HG03439 (cell line): ENCODE measurements around the gene FBLIM1.

Experiments used
- ATAC-seq: cut with Tn5 transposase; IDR thresholded peaks from one replicate; pipeline ENCODE4 v1.9.1; 2021; ENCODE audit warnings: mild to moderate bottlenecking, moderate library complexity; ENCODE audit not compliant: unreplicated experiment

The FBLIM1 gene

DNA sequence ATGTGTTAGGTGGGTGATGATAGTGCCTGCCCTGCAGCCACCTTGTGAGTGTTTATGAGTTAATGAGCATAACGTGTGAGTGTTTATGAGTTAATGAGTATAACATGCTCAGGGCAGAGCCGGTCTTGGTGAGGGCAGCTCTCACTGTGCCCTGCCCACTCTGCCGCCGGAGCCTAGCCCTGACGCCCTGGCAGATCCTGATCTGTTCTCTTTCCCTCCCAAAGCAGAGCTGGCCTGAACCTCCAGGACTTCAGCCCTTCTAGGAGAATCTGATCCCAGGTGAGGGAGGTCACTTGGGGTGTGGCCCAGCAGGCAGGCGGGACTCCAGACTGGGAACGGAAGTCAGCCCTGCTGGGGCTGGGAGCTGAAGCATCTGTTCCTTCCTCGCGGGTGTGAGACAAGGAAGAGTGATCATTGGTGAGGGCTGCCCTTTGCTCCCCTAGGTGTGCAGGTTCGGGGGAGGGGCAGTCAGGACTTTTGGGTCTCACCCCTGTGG is 5.7 kb downstream of the FBLIM1 start:
- ATAC-seq = no peak

DNA sequence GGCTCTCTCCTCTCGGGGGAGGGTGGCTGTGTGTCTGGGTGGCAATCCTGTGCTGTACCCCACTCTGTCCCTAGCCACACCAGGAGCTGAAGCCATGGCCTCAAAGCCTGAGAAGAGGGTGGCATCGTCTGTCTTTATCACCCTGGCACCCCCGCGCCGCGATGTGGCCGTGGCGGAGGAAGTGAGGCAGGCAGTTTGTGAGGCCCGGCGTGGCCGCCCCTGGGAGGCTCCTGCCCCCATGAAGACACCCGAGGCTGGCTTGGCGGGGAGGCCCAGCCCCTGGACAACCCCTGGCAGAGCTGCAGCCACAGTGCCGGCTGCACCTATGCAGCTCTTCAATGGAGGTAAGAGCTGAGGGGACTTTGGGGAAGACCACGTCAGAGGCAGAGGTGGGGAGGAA is 6.3 kb downstream of the FBLIM1 start:
- ATAC-seq = no peak

DNA sequence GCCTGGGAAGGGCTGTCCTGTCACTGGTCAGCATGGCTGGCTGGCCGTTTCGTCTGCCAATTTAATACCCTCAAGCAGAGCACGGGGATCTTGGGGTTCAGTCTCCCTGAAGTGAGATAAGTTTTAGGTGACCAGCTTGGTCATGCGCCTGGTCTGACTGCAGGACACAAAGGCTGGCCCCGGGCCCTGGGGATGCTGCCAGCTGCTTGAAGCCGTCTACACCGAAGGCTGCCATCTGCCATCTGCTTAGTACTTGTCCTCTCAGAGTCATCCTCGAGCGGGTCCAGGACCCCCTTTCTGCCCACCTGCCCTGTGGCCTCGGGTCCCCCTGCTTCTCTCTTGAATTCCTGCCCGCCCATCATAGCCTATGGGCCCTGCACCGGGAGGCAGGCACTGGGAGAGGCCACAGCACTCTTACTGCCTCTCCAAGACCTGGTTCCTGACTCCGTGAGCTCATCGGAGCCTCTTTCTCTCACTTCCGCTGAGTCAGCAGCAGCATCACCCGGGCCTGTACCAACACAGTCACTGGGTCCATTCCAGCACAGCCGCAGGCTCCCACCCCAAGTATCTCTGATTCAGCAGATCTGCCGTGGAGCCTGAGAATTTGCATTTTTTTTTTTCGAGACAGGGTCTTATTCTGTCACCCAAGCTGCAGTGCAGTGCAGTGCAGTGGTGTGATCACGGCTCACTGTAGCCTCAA is 7.0 kb downstream of the FBLIM1 start:
- no peak for ATAC-seq

DNA sequence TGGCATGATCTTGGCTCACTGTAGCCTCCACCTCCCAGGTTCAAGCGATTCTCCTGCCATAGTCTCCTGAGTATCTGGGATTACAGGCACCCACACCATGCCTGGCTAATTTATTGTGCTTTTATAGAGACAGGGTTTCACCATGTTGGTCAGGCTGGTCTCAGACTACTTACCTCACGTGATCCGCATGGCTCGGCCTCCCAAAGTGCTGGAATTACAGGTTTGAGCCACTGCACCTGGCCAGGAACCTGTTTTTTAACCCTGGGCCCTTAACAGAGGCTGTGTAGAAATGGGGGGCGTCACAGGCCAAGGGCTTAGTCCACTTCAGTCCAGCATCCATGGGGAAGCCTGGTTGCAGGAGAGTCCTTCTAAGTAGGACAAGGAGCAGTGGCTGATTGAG is 9.3 kb downstream of the FBLIM1 start:
- no peak for ATAC-seq

DNA sequence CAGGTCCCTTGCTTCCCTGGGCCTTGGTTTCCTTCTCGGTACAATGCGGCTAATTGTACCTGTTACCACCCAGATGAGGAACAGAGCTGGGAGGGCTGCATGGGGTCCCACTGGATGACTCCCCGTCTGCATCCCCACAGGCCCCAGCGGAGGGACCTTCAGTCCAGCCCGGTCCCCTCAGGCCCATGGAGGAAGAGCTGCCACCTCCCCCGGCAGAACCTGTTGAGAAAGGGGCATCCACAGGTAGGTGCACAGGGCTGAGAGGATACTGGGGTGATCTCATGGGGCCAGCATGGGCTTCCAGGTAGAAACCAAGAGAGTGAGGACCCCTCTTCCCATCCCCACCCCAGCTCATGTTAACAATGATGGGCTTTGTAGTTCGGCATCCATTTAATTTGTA is 9.8 kb downstream of the FBLIM1 start:
- no peak for ATAC-seq

DNA sequence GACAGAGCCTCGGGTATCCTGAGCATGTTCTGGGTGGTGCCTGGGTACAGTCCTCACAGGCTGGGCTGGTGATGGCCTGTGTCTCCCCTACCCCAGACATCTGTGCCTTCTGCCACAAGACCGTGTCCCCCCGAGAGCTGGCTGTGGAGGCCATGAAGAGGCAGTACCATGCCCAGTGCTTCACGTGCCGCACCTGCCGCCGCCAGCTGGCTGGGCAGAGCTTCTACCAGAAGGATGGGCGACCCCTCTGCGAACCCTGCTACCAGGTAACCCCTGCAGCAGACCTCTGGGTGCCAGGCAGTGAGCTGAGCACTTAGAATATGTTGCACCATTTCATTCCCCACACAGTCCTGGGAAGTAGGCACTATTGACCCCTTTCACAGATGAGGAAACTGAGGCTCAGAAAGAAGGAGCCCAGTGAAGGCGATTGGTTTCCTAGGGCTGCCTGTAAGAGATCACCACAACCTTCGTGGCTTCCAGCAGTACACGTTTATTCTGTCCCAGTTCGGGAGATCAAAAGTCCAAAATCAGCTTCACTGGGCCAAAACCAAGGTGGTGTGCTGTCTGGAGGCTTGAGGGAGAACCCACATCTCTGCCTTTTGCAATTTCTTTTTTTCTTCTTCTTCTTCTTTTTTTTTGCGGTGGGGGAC is 11.8 kb downstream of the FBLIM1 start:
- no peak for ATAC-seq

DNA sequence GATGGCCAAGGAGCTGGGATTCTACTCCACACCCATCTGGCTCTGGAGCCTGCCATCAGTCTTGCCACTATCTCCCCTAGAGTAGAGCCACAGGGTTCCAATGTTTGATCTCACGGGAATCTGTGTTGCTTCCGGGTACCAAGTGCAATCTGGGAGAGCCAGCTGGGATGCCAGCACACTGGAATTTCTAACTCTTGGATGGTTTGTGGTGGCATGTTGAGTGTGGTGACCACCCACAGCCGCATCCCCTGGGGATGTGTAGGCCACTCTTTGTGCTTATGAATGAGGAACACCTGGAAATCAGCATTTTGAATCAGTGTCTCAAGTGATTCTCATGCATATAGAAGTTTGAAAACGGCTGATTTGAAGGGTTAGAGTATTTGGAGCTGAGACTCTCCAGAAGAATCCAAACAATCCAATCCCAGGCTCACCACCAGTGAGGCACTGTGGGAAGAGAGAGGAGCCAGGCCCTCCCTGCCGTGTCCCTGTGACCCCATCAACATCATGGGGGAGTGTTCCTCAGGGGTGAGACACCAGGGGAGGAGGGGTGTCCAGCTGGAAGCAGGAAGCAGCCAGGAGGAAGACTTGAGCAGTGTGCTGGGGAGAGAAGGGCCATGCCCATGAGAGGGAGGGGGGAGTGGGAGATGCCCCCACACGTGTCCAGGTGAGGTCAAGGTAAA is 13.4 kb downstream of the FBLIM1 start:
- no peak for ATAC-seq

DNA sequence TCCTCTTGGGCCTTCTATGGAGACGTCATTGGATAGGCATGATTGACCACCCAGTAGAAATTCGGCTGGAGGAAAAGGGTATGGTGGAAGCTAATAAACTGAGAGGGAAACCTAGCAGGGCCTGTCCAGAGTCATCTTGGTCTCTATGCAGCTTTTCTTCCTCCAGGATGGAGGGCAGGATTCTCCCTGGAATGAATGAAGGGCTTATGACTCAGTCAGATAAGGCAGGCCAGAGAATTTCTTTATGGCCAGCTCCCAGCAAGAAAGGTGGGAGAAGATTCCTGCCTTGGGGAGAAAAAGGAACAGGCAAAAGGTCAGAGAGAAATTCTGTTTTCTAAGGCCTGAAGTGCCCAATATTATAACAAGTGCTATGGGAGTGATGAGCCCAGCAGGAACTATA is 17.1 kb downstream of the FBLIM1 start:
- ATAC-seq = no peak

DNA sequence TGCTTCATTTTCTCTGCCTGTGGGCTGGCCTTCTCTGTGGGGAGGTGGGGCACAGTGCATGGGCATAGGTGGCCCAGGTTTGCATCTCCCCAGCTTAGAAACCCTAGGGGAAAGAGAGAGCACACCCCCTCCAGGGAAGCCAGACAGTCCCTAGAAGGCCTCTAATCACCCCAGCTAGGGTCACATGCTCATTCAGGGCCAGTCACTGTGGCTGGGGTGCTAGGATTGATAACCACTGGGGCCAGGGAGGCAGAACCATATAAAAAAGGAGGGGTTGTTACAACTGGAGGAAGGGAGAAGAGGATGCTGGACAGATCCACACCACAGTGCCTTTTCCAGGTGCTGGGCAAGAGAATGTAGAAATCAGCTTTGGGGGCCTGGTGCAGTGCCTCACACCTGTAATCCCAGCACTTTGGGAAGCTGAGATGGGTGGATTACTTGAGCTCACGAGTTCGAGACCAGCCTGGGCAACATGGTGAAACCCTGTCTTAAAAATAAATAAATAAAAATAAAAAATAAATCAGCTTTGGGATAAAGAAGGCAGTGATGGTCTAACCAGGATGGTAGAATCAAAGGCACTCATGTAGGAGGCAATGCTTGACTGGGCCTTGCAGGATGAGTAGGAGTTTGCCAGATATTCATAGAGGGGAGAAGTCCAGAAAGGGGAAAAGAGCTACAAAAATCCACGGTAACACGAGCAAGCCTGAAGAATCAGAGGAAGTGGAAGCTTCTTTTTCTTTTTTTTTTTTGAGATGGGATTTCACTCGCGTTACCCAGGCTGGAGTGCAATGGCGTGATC is 19.5 kb downstream of the FBLIM1 start:
- no peak for ATAC-seq

DNA sequence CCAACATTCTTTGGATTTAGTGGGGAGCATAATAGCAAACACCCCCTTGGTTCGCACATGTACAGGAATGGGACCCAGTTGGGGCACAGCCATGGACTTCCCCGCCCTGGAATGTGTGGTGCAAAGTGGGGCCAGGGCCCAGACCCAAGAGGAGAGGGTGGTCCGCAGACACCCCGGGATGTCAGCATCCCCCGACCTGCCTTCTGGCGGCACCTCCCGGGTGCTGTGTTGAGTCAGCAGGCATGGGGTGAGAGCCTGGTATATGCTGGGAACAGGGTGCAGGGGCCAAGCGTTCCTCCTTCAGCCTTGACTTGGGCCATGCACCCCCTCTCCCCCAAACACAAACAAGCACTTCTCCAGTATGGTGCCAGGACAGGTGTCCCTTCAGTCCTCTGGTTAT is 27.1 kb downstream of the FBLIM1 start:
- no peak for ATAC-seq

DNA sequence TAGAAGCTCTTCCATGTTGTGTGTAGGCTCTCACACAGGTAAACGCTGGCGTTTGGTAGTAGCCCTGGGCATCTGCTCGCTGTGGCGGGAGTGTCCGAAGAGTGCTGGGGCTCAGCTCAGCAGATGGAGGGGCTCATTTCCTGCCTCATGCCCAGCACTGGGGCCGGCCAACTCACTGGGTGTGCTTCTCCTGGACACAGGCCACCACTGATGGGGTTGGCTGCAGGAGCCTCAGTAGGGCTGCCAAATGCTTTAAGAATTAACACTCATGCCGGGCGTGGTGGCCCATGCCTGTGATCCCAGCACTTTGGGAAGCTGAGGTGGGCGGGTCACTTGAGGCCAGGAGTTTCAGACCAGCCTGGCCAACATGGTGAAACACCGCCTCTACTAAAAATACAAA is 28.0 kb downstream of the FBLIM1 start:
- no peak for ATAC-seq

DNA sequence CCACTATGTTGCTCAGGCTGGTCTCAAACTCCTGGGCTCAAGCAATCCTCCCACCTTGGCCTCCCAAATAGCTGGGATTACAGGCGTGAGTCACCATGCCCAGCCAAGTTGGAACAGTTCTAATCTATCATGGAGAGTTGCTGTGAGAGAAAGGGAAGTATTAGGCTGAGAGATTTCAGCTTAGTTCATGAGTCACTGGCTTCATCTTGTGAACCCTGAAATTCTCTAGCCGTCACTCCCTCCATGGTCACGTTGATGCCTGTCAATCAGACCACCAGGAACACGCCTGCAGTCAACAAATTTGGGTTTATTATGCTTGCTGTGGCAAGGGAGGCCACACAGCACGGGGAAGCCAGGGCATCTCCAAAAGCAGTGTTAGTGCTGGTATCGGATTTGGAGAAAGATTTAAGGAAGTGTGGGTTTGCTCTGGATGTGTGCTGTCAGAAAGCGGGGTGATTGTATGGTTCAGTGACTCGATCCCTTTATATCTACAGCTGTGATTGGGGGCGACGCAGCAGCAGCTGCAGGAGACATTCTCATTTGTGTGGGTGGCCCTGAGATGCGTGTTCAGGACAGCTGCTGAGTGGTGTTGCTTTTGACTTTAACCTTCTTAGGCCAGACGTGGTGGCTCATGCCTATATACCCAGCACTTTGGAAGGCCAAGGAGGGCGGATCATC is 30.2 kb downstream of the FBLIM1 start:
- ATAC-seq = no peak

DNA sequence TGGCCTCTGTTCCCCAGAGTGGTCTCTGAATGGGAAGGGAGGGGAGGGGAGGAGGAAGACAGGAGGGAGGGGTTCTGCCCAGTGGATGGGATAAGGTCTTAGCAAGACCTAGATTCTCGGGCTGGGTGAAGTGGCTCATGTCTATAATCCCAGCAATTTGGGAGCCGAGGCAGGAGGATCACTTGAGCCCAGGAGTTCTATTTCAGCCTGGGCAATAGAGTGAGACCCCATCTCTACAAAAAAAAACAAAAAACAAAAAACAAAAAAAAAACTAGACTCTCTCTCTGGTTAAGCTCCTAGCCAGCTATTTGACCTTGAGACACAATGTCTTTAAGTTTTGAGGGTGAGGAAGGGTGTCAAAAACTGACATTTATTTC is 37.5 kb downstream of the FBLIM1 start:
- ATAC-seq = no peak

DNA sequence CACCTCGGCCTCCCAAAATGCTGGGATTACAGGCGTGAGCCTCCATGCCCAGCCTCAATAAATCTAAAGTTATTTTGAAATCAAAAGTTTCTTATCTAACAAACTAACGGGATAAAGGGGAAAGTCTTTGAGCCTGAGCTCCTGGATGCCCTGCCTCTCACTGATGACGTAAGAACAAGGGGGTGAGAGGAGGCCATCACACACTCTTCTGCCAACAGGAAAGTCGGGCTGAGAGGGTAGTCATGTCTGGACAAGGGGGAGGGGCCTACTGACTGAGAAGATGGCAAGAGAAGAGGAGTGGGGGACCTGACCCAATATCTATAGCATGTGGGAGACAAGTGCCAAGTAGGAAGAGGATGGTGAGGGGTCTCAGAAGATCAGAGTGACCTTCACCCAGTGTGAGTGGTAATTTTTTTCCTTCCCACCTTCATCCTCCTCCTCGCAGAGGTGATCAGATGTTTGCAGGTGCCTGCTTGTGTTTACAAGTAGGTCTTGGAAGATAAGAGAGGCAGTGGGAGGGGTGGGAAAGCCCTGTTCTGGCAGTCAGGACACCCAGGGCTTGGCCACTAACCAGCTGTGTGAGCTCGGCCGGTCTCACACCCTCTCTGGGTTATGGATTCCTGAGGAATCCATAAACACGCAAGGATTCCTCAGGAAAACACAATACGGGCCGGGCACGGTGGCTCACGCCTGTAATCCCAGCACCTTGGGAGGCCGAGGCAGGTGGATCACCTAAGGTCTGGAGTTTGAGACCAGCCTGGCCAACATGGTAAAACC is 39.2 kb downstream of the FBLIM1 start:
- ATAC-seq = no peak

DNA sequence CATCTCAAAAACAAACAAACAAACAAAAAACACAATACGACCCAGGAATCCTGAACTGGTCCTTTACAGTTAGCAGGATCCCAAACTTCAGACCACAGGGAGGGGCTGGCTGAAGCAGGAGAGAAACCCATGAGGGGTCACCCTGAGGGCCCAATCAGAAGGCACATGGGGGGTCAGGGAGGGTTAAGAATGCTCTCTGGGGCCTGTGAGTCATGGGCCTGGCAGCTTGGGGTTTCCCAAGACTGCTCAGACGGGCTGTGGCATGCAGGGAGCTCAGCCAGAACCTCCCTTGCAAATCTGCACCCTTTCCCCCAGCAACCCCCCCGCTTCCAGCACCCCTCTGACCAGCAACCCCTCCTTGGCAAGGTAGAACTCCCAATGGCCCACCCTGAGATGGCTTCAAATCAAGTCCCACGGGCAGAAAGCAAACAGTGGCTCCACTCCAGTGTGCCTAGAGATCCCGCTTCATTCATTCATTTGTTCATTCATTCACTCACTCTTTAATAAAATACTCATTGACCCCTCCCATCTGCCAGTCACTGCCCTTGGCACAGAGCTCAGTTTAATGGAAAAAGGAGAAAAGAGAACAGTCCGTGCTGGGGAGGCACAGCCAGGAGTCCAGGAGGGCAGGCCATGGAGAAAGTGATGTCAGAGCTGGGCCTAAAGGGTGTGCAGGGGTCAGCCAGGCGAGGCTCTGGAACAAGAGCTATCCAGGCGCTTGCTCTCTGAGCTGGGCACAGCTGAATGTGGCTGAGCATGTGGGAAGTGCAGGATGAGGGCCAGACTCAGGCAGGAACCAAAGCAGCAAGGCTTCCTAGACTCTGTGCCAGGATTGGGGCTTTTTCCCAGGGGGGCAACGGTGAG is 40.6 kb downstream of the FBLIM1 start:
- no peak for ATAC-seq

DNA sequence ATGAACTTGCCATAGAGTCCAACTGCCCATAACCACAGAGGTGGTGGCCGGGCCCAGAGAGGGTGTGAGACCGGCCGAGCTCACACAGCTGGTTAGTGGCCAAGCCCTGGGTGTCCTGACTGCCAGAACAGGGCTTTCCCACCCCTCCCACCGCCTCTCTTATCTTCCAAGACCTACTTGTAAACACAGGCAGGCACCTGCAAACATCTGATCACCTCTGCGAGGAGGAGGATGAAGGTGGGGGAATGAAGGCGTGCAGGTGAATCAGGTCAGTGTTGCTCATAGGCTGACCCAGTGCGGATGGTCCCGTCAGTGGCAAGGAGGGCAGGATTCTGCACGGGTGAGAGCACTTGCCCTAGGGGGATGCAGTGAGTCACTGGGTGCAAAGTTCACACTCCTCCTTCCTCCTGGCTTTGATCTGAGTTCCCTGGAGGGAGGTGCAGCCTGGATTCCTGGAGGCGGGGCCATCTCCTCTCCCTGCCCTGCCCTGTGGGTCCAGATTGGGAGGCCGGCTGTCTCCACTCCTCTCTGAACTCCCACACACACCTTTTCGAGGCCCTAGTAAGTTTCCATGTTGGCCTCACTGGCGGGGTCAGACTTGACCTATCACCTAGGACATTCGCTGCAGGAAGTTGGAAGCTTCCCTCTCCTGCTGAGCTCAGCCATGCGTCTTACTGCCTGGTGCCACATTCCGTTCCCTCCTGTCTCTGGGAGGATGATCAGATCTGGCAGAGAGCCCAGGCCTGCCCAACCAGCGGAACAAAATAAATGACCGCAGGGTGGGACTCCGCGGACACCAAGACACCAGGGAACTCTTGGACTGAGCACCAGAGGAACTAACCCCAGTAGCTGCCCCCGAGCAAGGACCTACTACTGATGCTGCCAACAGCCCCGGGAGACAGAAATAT is 41.6 kb downstream of the FBLIM1 start:
- no peak for ATAC-seq

DNA sequence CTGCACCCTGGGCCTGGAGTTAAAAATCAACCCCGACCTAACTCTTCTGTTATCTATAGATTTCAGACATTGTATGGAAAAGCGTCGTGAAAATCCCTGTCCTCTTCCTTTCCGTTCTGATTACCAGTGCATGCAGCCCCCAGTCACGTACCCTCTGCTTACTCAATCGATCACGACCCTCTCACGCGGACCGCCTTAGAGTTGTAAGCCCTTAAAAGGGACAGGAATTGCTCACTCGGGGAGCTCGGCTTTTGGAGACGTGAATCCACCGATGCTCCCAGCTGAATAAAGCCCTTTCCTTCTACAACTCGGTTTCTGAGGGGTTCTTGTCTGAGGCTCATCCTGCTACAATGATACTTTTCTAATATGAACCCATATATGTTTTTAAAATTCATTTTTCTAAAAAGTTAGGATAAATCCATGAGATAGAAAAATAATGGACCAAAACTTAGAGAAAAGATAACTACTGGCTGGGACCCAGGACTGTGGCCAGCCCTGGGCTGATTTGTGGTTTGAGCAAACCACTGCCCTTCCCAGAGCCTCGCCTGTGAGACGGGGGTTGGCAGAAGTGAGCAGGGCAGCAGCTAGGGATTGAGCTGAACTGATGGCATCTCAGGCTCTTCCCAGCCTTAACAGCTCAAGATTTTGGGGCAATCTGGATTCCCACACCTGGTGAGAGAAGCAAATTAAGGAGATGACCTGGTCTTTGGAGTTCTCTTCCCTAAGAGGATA is 43.8 kb downstream of the FBLIM1 start:
- no peak for ATAC-seq
